ENCODE measurements around the gene COBL. TPM values are rescaled to one million over a fixed set of nuclear protein-coding genes. Genes with fewer than 3 reads are reported as not detected.

COBL gene
- total RNA-seq, 1 donor from 2014 or later, result not detected

DNA sequence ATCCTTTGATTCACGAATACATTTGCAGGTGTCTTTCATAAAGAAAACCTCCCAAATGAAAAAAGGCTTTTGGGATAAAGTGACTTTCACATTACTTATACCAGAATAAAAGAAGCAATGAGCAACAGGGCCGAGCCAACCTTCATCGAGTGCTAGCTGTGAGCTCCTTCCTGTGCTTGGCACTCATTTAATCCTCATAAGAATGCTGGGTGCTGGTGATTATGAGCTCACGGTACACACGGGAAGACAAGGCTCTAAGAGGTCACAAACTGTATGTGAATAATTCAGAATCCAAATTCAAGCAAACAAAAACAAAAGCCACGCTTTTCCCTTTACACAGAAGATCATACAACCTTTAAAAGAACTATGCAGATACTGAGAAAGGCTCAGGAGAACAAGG is 156.2 kb downstream of the COBL start:
- Mint-ChIP-seq H3K4me1 (ENCODE audit: unreplicated experiment) (no peaks in the 10 kb centered on the region), H3K27ac (ENCODE audit: unreplicated experiment) (no peak overlapping the region), H3K27me3 (ENCODE audit: unreplicated experiment) (peaks cover 57% of the 10 kb centered on the region), H3K36me3 (ENCODE audit: unreplicated experiment) (no peaks in the 10 kb centered on the region), H3K9me3 (ENCODE audit: unreplicated experiment) (no peaks in the 10 kb centered on the region), H3K4me3 (ENCODE audit: unreplicated experiment) (no peak overlapping the region)
- no peak for DNase-seq (ENCODE audit: extremely low spot score, unreplicated experiment)
- TF ChIP-seq CTCF (IDR thresholded peaks at IDR 0.05), result no peak

DNA sequence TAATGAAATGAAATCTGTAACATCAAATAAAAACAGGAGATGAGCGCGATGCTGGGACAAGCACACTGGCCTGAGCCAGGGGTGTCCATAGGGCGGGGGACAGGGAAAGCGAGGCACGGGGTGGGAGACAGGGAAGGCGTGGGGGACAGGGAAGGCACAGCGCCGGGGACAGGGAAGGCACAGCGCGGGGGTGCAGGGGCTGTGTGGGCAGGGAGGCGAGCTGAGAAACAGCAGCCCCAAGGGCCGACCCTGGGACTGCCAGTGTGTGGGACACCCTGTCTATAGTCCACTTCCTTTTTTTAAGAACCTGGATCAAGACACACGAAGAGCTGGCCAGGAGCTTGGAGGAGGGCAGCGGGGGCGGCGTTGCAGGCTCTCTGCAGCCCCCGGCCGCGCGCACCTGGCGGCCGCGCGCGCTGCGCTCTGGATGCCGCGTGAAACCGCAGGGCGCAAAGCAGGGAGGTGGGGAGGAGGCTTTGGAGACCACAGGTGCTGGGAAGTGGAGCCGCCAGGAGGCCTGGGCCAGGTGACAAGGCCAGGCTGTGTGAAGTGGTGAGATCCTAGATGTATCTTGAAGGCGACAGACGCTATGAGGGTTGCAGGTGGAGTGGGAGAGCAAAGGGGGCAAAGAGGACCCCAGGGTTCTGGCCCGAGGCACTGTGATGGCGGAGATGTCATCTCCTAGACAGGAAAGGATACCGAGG is 157.7 kb downstream of the COBL start:
- DNase-seq (ENCODE audit: extremely low spot score, unreplicated experiment), result no peak
- H3K36me3 Mint-ChIP-seq (ENCODE audit: unreplicated experiment), result no peaks in the 10 kb centered on the region
- H3K9me3 Mint-ChIP-seq (ENCODE audit: unreplicated experiment), result no peaks in the 10 kb centered on the region
- no peak for TF ChIP-seq CTCF (IDR thresholded peaks at IDR 0.05)
- no peak overlapping the region for H3K27ac Mint-ChIP-seq (ENCODE audit: unreplicated experiment)
- peaks cover 55% of the 10 kb centered on the region for H3K27me3 Mint-ChIP-seq (ENCODE audit: unreplicated experiment)
- no peaks in the 10 kb centered on the region for H3K4me1 Mint-ChIP-seq (ENCODE audit: unreplicated experiment)
- H3K4me3 Mint-ChIP-seq (ENCODE audit: unreplicated experiment), result no peak overlapping the region

- no peaks in the 10 kb centered on the region for H3K36me3 Mint-ChIP-seq (ENCODE audit: unreplicated experiment)
- H3K9me3 Mint-ChIP-seq (ENCODE audit: unreplicated experiment), result no peaks in the 10 kb centered on the region
- no peak for TF ChIP-seq CTCF (IDR thresholded peaks at IDR 0.05)
- H3K4me1 Mint-ChIP-seq (ENCODE audit: unreplicated experiment), result no peaks in the 10 kb centered on the region
- peaks cover 56% of the 10 kb centered on the region for H3K27me3 Mint-ChIP-seq (ENCODE audit: unreplicated experiment)
- no peak for DNase-seq (ENCODE audit: extremely low spot score, unreplicated experiment)
- no peak overlapping the region for H3K27ac Mint-ChIP-seq (ENCODE audit: unreplicated experiment)
- no peak overlapping the region for H3K4me3 Mint-ChIP-seq (ENCODE audit: unreplicated experiment)
Measured at GRCh38 chr7:51158211-51158610, 158.4 kb downstream of the COBL start.

GRCh38 chr7:51154201-51154600 is 162.4 kb downstream of the COBL start:
- no peak overlapping the region for H3K27ac Mint-ChIP-seq (ENCODE audit: unreplicated experiment)
- H3K9me3 Mint-ChIP-seq (ENCODE audit: unreplicated experiment), result no peaks in the 10 kb centered on the region
- peaks cover 72% of the 10 kb centered on the region for H3K27me3 Mint-ChIP-seq (ENCODE audit: unreplicated experiment)
- no peak for TF ChIP-seq CTCF (IDR thresholded peaks at IDR 0.05)
- no peak overlapping the region for H3K4me3 Mint-ChIP-seq (ENCODE audit: unreplicated experiment)
- no peaks in the 10 kb centered on the region for H3K4me1 Mint-ChIP-seq (ENCODE audit: unreplicated experiment)
- no peaks in the 10 kb centered on the region for H3K36me3 Mint-ChIP-seq (ENCODE audit: unreplicated experiment)
- DNase-seq (ENCODE audit: extremely low spot score, unreplicated experiment), result no peak

- no peak for TF ChIP-seq CTCF (IDR thresholded peaks at IDR 0.05)
- no peak overlapping the region for H3K4me3 Mint-ChIP-seq (ENCODE audit: unreplicated experiment)
- no peaks in the 10 kb centered on the region for H3K36me3 Mint-ChIP-seq (ENCODE audit: unreplicated experiment)
- no peak for DNase-seq (ENCODE audit: extremely low spot score, unreplicated experiment)
- peaks cover 73% of the 10 kb centered on the region for H3K27me3 Mint-ChIP-seq (ENCODE audit: unreplicated experiment)
- no peaks in the 10 kb centered on the region for H3K4me1 Mint-ChIP-seq (ENCODE audit: unreplicated experiment)
- H3K9me3 Mint-ChIP-seq (ENCODE audit: unreplicated experiment), result peaks cover 6% of the 10 kb centered on the region
- H3K27ac Mint-ChIP-seq (ENCODE audit: unreplicated experiment), result no peak overlapping the region
Measured at GRCh38 chr7:51152706-51153200, 163.9 kb downstream of the COBL start.

Measured in osteocyte (in vitro differentiated cells).